Activated CD4-positive, alpha-beta T cell treated with anti-CD3 and anti-CD28 coated beads for 36 hours (primary cell): ENCODE data around the gene RPL10. TPM values are rescaled to one million over a fixed set of nuclear protein-coding genes. Genes with fewer than 3 reads are reported as not detected.
A peak's percentile ranks its signal among the peaks of the same experiment; 100 is the strongest.

ENCODE experiments used
- ATAC-seq: fragments of 200-7000 bp; cut with Tn5 transposase; one replicate; pipeline ENCODE4 v1.10.0; 2021; ENCODE audit warnings: mild to moderate bottlenecking, moderate library complexity
- CTCF ChIA-PET: fragments of 350-600 bp; sonication (Branson Sonifier 250); formaldehyde crosslinking; loops from one replicate; lab custom pipeline; 2021; ENCODE audit warnings: antibody characterized with exemption; lab: Charles Lee
- POLR2A ChIA-PET: fragments of 350-600 bp; sonication (Branson Sonifier 250); formaldehyde crosslinking; loops from one replicate; lab custom pipeline; 2021; ENCODE audit warnings: antibody characterized with exemption, inconsistent platforms; lab: Charles Lee
- DNase-seq: peaks from one replicate; pipeline ENCODE4 v3.0.0-alpha.2; 2020
- H3K27ac Mint-ChIP-seq: one replicate; pipeline ENCODE4 v1.8.0; 2021; ENCODE audit warnings: mixed read lengths
- H3K27me3 Mint-ChIP-seq: one replicate; pipeline ENCODE4 v1.8.0; 2021; ENCODE audit warnings: mixed read lengths
- H3K36me3 Mint-ChIP-seq: one replicate; pipeline ENCODE4 v1.8.0; 2021; ENCODE audit warnings: low read depth, mixed read lengths
- H3K4me1 Mint-ChIP-seq: one replicate; pipeline ENCODE4 v1.8.0; 2021; ENCODE audit warnings: mixed read lengths
- H3K4me3 Mint-ChIP-seq: one replicate; pipeline ENCODE4 v1.8.0; 2021; ENCODE audit warnings: mild to moderate bottlenecking, moderate library complexity, mixed read lengths
- H3K9me3 Mint-ChIP-seq: one replicate; pipeline ENCODE4 v1.8.0; 2021; ENCODE audit warnings: low read depth, mixed read lengths
- intact Hi-C, 2 experiments: fragments of 100-400 bp; cut with DNase I in 1 of 2; cut with micrococcal nuclease in 1 of 2; formaldehyde crosslinking; loops; one replicate each; pipeline versions ENCODE4 v1.14.2 to v1.15.1; 2022 to 2024; cut with DNase I, micrococcal nuclease
- total RNA-seq, 2 experiments: library from RNA; stranded (reverse); gene quantifications; one replicate each; pipeline ENCODE4 v1.2.3, GENCODE V29; 2021

Gene RPL10
- total RNA-seq, 2 experiments from 2014 or later, result 1,286 to 2,705 TPM

DNA sequence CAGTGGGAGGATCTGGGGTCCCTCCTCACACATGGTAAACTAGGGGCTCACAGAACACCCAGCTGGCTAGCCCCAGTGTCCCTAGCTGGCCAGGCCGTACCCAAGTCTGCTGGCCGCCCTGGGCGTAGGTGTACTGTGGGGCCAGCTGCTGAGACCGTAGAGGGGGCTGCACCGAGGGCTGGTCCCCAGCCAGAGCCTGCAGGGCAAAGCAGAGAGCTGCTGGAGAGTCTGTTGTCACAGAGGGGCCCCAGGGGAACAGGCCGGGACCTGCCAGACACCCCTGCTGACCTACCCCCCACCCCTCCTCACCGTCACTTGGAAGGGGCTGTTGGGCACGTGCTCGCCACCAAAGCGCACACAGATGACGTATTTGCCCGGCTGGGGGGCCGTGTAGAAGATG lies 43.7 kb upstream of the RPL10 start:
- ATAC-seq (no peak), DNase-seq (no peak)
- Mint-ChIP-seq H3K4me3 (no peak overlapping the region), H3K9me3 (no peaks in the 10 kb centered on the region), H3K27ac (no peak overlapping the region), H3K4me1 (peaks cover 32% of the 10 kb centered on the region), H3K36me3 (peaks cover 14% of the 10 kb centered on the region), H3K27me3 (no peaks in the 10 kb centered on the region)
- CTCF ChIA-PET, result no interaction called here
- POLR2A ChIA-PET, result no interaction called here
- intact Hi-C loops, result no loop called here

DNA sequence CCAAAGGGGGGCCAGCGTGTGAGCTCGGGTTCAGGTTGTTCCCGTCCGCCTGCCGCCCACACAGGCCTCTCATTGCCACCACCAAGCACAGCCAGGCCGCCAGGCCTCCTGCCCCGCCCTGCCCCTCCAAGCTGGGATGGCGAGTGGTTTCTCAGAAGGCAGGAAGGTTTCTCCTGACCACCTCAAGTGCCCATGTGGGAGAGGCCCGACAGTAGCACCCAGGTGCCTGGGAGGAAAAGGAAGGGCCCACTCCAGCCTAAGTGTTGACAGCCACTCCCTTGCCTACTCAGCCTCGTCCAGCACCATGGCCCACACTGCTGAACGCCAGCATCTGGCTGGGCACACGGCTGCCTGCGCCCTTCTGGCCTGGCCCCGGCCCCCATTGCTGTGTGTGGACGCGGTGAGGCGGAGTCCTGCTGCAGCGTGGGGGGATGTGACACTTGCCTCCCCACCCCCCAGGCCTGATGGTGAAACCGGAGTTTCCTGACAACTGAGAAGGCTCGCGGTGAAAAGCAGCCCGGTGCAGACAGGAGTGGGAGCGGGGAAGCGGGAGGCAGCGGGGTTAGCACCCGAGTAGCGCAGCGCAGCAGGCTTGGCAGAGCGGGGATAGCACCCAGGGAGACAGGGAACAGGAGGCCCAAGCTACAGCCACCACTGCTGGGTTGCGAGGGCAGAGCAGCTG lies 42.9 kb upstream of the RPL10 start:
- intact Hi-C loops, result no loop called here
- H3K36me3 Mint-ChIP-seq, result peaks cover 14% of the 10 kb centered on the region
- ChIA-PET CTCF (no interaction called here), POLR2A (no interaction called here)
- H3K9me3 Mint-ChIP-seq, result no peaks in the 10 kb centered on the region
- no peak overlapping the region for H3K4me3 Mint-ChIP-seq
- DNase-seq, result no peak
- no peaks in the 10 kb centered on the region for H3K27me3 Mint-ChIP-seq
- ATAC-seq, result no peak
- no peak overlapping the region for H3K27ac Mint-ChIP-seq
- H3K4me1 Mint-ChIP-seq, result peaks cover 32% of the 10 kb centered on the region

DNA sequence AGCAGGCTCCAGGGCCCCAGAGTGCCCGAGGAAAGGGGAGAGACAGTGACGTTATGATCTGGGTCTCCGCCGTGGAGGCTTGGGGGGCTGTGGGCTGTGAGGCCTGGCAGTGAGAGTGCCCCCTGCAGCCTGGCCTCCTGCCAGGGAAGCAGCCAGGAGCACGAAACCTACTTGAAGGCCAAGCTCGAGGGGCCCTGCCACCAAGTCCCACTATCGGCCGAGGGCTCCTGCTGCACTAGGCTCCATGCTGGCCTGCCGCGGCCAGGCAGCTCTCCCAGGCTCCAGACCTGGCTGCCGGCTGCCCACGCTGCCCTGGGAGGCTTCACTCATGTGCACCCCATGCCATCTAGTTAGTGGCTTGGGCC lies 42.4 kb upstream of the RPL10 start:
- no peak for DNase-seq
- peaks cover 32% of the 10 kb centered on the region for H3K4me1 Mint-ChIP-seq
- peaks cover 18% of the 10 kb centered on the region for H3K36me3 Mint-ChIP-seq
- H3K27me3 Mint-ChIP-seq, result no peaks in the 10 kb centered on the region
- no peak overlapping the region for H3K27ac Mint-ChIP-seq
- ChIA-PET CTCF (no interaction called here), POLR2A (no interaction called here)
- no peak for ATAC-seq
- intact Hi-C loops, result no loop called here
- no peaks in the 10 kb centered on the region for H3K9me3 Mint-ChIP-seq
- no peak overlapping the region for H3K4me3 Mint-ChIP-seq

DNA sequence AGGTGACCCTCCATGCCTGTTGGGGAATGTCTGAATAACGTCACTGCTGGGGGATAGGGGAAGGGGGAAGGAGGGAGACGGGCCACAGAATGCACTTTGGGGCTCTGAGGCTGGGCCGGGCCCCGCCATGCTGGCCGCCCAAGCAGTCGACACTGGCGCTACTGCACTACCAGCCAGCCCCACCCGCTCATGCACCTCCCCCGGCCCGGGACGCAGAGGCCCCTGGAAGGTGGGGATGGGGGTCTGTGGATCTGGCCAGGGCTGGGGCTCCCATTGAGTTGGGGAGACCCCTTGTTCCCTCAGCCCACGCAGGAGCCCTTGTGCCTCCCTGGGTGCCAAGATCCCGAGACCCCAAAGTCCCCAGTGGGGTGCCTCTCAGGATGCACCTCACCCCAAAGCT lies 41.6 kb upstream of the RPL10 start:
- ChIA-PET POLR2A (no interaction called here), CTCF (no interaction called here)
- peaks cover 29% of the 10 kb centered on the region for H3K4me1 Mint-ChIP-seq
- H3K4me3 Mint-ChIP-seq, result no peak overlapping the region
- no peaks in the 10 kb centered on the region for H3K9me3 Mint-ChIP-seq
- peaks cover 18% of the 10 kb centered on the region for H3K36me3 Mint-ChIP-seq
- no peak overlapping the region for H3K27ac Mint-ChIP-seq
- DNase-seq (no peak), ATAC-seq (no peak)
- H3K27me3 Mint-ChIP-seq, result no peaks in the 10 kb centered on the region
- intact Hi-C loops, result no loop called here

DNA sequence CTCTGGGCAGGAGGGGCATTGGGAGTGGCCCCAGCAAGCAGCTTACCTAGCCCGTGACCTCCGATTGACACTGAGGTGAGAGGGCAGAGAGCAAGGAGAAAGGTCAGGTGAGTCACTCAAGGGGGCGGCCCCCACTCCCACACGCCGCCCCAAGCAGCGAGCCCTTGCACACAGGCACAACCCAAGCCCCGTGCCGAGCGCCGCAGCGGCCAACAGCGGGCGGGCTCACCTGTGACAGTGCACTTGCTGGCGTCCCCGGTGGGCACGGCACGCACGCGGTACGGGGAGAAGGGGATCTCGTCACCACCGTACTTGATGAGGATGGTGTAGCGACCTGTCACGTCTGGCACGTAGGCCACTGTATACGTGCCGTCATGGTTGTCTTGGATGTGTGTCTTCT lies 41.0 kb upstream of the RPL10 start:
- Mint-ChIP-seq H3K9me3 (no peaks in the 10 kb centered on the region), H3K36me3 (peaks cover 18% of the 10 kb centered on the region), H3K4me1 (peaks cover 25% of the 10 kb centered on the region), H3K27me3 (no peaks in the 10 kb centered on the region), H3K4me3 (no peak overlapping the region), H3K27ac (no peak overlapping the region)
- intact Hi-C loops, result no loop called here
- CTCF ChIA-PET, result no interaction called here
- peak; percentile 23 for ATAC-seq
- POLR2A ChIA-PET, result no interaction called here
- DNase-seq, result no peak

DNA sequence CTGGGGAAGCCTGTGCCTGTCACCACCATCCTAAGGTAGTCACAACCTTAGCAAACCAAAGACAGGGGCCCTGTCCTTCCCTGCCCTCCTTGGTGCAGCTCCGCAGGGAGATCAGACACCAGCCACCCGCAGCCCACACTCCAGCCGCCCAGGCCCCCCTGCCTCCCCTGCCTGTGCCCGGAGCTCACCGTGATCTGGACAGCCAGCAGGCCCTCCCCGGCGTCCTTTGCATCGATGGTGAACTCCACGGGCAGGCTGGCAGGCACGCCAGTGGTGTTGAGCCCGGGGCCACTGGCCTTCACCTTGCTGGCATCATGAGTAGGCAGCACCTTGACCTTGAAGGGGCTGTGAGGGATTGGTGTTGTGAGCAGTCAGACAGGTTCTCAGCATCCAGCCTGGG lies 40.2 kb upstream of the RPL10 start:
- Mint-ChIP-seq H3K4me3 (no peak overlapping the region), H3K9me3 (no peaks in the 10 kb centered on the region), H3K4me1 (peaks cover 24% of the 10 kb centered on the region), H3K27ac (no peak overlapping the region), H3K36me3 (peaks cover 22% of the 10 kb centered on the region), H3K27me3 (no peaks in the 10 kb centered on the region)
- POLR2A ChIA-PET, result no interaction called here
- ATAC-seq, result no peak
- intact Hi-C loops, result no loop called here
- CTCF ChIA-PET, result no interaction called here
- no peak for DNase-seq

DNA sequence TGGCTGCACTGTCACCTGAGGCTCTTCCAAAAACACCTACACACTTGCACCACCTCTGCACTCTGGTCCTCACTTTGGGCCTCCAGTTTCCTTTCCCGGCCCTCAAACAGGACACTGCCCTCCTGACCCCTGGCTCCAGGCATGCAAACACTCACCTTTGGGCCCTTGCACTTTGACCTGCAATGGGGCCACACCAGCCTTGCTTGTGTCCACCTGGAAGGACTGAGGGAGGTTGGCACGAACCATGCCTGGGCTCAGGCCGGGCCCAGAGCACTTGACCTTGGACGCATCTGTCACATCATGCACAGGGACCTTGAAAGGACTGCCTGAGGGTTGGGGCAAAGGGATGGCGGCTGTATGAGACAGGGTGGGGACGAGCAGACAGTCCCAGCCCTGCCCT lies 39.3 kb upstream of the RPL10 start:
- no peaks in the 10 kb centered on the region for H3K9me3 Mint-ChIP-seq
- no peaks in the 10 kb centered on the region for H3K27me3 Mint-ChIP-seq
- POLR2A ChIA-PET, result no interaction called here
- peak overlapping the region; percentile 21 for H3K27ac Mint-ChIP-seq
- DNase-seq (no peak), ATAC-seq (no peak)
- no peak overlapping the region for H3K4me3 Mint-ChIP-seq
- peaks cover 20% of the 10 kb centered on the region for H3K4me1 Mint-ChIP-seq
- intact Hi-C loops, result no loop called here
- CTCF ChIA-PET, result no interaction called here
- H3K36me3 Mint-ChIP-seq, result peaks cover 24% of the 10 kb centered on the region

DNA sequence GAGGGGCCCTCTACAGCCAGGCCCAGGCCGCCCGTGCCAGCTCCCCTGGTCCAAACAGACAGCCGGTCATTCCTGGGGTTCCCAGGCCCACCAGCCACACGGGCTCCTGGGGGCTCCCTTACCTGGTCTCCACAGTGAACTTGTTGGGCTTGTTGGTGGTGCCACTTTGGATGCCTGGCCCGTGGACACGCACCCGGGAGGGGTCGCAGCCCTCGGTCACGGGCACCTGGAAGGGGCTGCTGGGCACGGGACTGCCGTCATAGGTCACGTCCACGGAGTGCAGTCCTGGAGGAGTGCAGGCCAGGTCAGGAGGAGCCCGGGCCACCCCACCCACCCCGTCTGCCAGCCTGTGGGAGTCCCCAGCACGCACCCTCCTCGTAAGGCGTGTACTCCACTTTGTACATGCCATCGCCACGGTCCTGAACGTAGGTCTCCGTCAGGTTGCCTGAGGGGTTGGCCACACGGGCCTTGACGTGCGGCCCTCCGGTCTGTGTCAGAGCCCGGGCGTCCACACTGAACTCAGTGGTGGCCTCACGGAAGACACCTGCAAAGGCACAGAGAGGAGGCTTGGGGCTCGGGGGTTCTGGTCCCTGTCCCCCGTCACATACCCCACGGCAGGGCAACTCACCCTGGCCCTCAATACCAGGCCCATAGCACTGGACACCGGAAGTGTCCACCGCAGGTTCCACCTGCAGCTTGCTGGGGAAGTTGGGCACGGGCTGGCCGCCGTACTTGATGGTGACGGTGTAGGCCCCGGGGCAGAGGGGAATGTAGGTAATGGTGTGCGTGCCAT lies 38.6 kb upstream of the RPL10 start:
- POLR2A ChIA-PET, result no interaction called here
- Mint-ChIP-seq H3K4me1 (peaks cover 20% of the 10 kb centered on the region), H3K27me3 (no peaks in the 10 kb centered on the region), H3K36me3 (peaks cover 22% of the 10 kb centered on the region), H3K27ac (no peak overlapping the region), H3K9me3 (no peaks in the 10 kb centered on the region), H3K4me3 (no peak overlapping the region)
- intact Hi-C loops, result no loop called here
- ATAC-seq, result no peak
- no peak for DNase-seq
- CTCF ChIA-PET, result no interaction called here

DNA sequence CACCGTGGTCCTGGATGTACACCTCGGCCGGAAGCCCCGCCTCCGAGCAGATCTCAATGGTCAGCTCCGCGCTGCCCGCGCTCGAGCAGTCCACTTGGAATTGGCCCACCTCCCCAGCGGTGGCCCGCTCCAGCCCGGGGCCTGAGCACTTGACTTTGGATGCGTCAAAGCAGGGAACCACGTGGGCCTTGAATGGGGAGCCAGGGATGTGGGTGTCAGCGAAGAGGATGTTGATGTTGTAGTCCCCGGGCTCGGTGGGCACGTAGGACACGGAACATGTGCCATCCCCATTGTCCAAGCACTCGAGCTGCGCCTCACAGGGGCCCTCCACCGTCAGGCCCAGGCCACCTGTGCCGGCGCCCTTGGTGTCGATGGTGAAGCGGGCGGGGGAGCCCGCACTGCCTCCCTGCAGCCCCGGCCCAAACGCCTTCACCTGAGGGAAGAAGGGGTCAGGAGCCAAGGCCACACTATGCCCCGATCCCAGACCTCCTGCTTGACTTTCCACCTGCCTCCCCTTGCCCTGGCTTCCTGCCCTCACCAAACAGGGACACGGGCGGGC lies 37.9 kb upstream of the RPL10 start:
- Mint-ChIP-seq H3K9me3 (no peaks in the 10 kb centered on the region), H3K4me3 (no peak overlapping the region), H3K36me3 (peaks cover 27% of the 10 kb centered on the region), H3K4me1 (peaks cover 20% of the 10 kb centered on the region), H3K27ac (no peak overlapping the region), H3K27me3 (no peaks in the 10 kb centered on the region)
- no peak for DNase-seq
- intact Hi-C loops, result no loop called here
- POLR2A ChIA-PET, result no interaction called here
- CTCF ChIA-PET, result no interaction called here
- no peak for ATAC-seq

DNA sequence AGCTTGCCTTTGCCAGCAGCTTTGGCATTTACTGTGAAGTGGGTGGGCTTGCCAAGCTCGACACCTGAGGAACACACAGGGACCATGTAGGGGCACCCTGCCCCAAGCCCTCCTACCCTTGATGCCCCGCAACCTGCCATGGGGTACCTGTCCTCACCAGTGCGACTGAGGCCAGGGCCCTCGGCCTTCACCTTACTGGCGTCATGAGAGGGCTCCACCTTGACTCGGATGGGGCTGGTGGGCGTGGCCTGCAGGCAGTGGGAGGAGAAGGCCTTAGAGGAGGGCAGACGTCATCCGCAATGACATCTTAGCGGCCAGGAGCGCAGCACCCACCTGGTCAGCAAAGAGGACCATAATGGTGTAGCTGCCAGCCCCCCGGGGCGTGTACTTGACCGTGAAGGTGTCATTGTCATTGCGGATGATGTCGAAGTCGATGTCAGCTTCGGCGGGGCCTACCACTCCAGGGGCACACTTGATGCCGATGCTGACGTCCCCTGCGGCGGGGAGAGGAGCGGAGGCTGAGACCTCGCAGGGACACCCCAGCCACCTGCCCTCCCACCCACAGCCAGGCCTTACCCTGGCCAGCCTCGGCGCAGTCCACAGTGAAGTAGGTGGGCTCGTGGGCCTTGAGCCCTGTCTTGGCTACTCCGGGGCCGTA lies 36.0 kb upstream of the RPL10 start:
- intact Hi-C loops, result no loop called here
- Mint-ChIP-seq H3K9me3 (no peaks in the 10 kb centered on the region), H3K4me3 (no peak overlapping the region), H3K27me3 (no peaks in the 10 kb centered on the region), H3K27ac (no peak overlapping the region), H3K36me3 (peaks cover 33% of the 10 kb centered on the region), H3K4me1 (peaks cover 16% of the 10 kb centered on the region)
- ATAC-seq (no peak), DNase-seq (no peak)
- CTCF ChIA-PET, result no interaction called here
- POLR2A ChIA-PET, result no interaction called here

DNA sequence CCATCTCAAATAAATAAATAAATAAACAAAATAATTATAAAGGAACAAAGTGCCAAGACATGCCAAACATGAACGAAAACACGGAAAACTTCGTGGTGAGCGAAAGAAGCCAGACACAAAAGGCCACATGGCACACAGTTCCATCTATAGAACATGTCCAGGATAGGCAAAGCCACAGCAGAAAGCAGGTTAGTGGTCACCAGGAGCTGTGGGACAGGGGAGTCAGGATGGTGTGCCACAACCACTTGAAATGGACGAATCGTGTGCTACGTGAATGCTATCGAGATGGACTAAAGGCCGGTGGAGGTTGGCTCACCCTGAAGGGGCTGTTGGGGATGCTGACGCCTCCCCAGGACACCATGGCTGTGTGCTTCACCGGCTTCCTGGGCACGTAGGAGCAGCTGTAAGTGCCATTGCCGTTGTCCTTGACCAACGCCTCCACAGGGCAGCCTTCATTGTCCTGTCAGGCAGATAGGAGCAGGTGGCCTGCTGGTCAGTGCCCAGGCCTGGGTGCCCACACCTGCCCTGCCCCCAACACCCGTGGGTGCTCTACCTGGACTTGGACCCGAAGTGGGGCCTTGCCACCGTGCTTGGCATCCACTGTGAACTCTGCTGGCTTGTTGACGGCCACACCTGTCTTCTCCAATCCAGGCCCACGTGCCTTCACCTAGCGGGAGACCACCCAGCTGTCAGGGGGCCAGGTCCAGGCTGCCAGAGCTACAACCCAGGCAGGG lies 34.3 kb upstream of the RPL10 start:
- Mint-ChIP-seq H3K4me3 (no peak overlapping the region), H3K27me3 (no peaks in the 10 kb centered on the region), H3K9me3 (no peaks in the 10 kb centered on the region), H3K4me1 (peaks cover 10% of the 10 kb centered on the region), H3K36me3 (peaks cover 32% of the 10 kb centered on the region), H3K27ac (no peak overlapping the region)
- CTCF ChIA-PET, result interaction anchor here (1.1 kb wide), 1 partner anchor 9 kb away, joined by 3 read pairs; no protein-coding TSS in a partner anchor
- ATAC-seq (no peak), DNase-seq (no peak)
- intact Hi-C loops, result no loop called here
- POLR2A ChIA-PET, result no interaction called here
